Right lobe of liver (tissue), 6 donors: ENCODE measurements around the gene SUSD6. TPM values are rescaled to one million over a fixed set of nuclear protein-coding genes. Genes with fewer than 3 reads are reported as not detected.

Source experiments
- ATAC-seq, 4 donors: fragments of 200-7000 bp; cut with Tn5 transposase; one replicate each; pipeline ENCODE4 v1.9.1; 2020; ENCODE audit warnings: mild to moderate bottlenecking in 4 of 4, moderate library complexity in 4 of 4
- DNase-seq, 3 donors: peaks; one replicate each; pipeline ENCODE4 v3.0.0-alpha.2; 2020
- H3K27ac ChIP-seq, 3 donors: fragments of 200-600 bp; one replicate each; pipeline ENCODE4 v1.8.0; 2022
- H3K27me3 ChIP-seq, 2 donors: fragments of 200-600 bp; one replicate each; pipeline ENCODE4 v1.8.0; 2022
- H3K36me3 ChIP-seq, 4 donors: fragments of 200-600 bp; sonication (generic) in 1 of 4; one replicate each; pipeline versions ENCODE4 v1.5.1 to v1.8.0; 2017 to 2022; ENCODE audit warnings: control low read depth in 1 of 4
- H3K4me1 ChIP-seq, 4 donors: fragments of 200-600 bp; sonication (generic) in 1 of 4; one replicate each; pipeline versions ENCODE4 v1.5.1 to v1.8.0; 2017 to 2022; ENCODE audit warnings: control low read depth in 1 of 4
- H3K4me3 ChIP-seq, 3 donors: fragments of 200-600 bp; one replicate each; pipeline ENCODE4 v1.8.0; 2022
- H3K9me3 ChIP-seq, 4 donors: fragments of 200-600 bp; sonication (generic) in 1 of 4; one replicate each; pipeline versions ENCODE4 v1.5.1 to v1.8.0; 2017 to 2022; ENCODE audit warnings: control low read depth in 1 of 4
- POLR2A ChIP-seq: fragments of 450-650 bp; IDR thresholded peaks from one replicate; pipeline ENCODE4 v1.6.1; 2017; ENCODE audit warnings: antibody characterized with exemption, mild to moderate bottlenecking
- WGBS: methylation state at CpG from one replicate; pipeline ENCODE4 v1.1.6; 2018; ENCODE audit warnings: low coverage, low lambda C conversion rate; ENCODE audit not compliant: insufficient coverage; ENCODE audit errors: missing lambda C conversion rate; 5-methylcytosine and 5-hydroxymethylcytosine counted together
- intact Hi-C, 2 donors: fragments of 100-400 bp; cut with DNase I; formaldehyde crosslinking; loops; one replicate each; pipeline versions ENCODE4 v1.11.2 to v1.14.1; 2022
- long read RNA-seq: library from polyadenylated mRNA; unstranded; transcript quantifications from one replicate; pipeline ENCODE4 v2.0.0, GENCODE V29; 2019
- total RNA-seq, 6 experiments: library from RNA; depleted of rRNA in 2 of 6; stranded (reverse); fragments of >200 nt in 2 of 6; fragmentation: NEBNext Ultra II Directional in 3 of 6; extraction: Animal tissue kit (Norgen Biotek cat#: 25700) in 3 of 6; gene quantifications; one replicate each; pipeline versions ENCODE4 v1.1.0 to v1.2.4, GENCODE V29; 2016 to 2023
- TF ChIP-seq, protein P1 (sequence below), 4 donors: fragments of 200-600 bp in 3 of 4; fragments of 450-650 bp in 1 of 4; IDR thresholded peaks; one replicate each; pipeline versions ENCODE4 v1.5.1 to v1.8.0; 2016 to 2022; ENCODE audit warnings: antibody characterized with exemption in 4 of 4, mild to moderate bottlenecking in 2 of 4
- donor health status: DM: no; HTN: yes; CAD: no.
- donor health status: DM: no; HTN: no; CAD: no.
- donor health status: DM: no; HTN: no; CAD: no.
- donor health status: DM: no; HTN: yes; CAD: no.
- donor health status: DM: no; HTN: yes; CAD: no.

SUSD6 gene, protein sequence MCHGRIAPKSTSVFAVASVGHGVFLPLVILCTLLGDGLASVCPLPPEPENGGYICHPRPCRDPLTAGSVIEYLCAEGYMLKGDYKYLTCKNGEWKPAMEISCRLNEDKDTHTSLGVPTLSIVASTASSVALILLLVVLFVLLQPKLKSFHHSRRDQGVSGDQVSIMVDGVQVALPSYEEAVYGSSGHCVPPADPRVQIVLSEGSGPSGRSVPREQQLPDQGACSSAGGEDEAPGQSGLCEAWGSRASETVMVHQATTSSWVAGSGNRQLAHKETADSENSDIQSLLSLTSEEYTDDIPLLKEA
- total RNA-seq, result 10 to 100 TPM in 5 of 6 experiments, 1 to 10 TPM in 1; 9.6 to 17.4 (median 12.5) TPM
- long read RNA-seq, result 0 reads

DNA sequence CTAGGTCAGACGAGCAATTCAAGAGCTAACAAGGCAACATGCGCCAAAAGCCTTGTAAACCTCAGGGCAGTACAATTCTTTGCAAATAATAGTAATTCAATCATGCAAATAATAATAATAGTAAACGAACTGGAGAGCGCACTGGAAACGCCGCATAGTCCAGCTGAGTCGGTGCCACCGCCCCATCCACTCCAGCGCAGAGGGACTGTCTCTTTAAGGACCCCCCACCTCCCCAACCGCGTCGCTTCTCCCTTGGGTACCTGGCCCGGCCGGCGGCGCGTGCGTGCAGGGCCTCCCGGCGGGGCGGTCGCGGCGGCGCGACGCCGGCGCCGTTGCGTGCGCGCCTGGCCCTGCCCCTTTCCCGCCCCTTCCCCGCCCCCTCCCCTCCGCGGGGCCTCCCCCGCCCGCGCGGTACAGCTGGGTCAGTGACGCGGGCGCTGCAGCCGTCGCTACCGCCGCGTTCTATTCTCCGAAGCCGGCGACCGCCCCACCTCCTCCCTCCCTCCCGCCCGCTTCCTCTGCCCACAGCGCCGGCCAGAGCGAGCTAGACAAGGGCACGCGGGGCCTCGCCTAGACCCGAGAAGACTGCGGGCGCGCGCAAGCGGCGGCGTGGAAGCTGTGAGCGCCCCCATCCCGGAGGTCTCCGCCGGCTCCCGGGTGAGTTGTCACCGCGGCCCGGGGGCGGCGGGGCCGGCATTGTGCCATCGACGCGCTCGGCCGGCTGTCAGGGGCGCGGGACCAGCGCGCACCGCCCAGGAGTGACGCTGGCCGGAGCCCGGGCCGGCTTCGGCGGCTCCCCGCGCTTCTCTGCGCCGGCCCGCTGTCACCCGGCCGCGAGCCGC, at the start of gene SUSD6:
Gene SUSD6 (plus strand): TSS at position 425 of the 842 bp plus-strand sequence. CDS start 46,997 bp downstream, outside the sequence.
- H3K4me3 ChIP-seq, result peak within 1 kb of the TSS; percentile 71 to 77 (median 74)
- intact Hi-C loops, result no loop called here
- DNase-seq (peak; percentile 95 to 96 (median 95)), ATAC-seq (peak; percentile 79 to 89 (median 84))
- H3K9me3 ChIP-seq, result no peaks in the 10 kb centered on the region
- peaks cover 0 to 39% (median 24%) of the 10 kb centered on the region in 4 donors for H3K4me1 ChIP-seq
- H3K27ac ChIP-seq, result peak within 1 kb of the TSS; percentile 93 to 98 (median 95)
- no peaks in the 10 kb centered on the region for H3K36me3 ChIP-seq
- H3K27me3 ChIP-seq, result no peaks in the 10 kb centered on the region
- WGBS, result 0% methylated on average over 14 of the region's 105 CpGs
- peak; percentile 85 for TF ChIP-seq POLR2A
- TF ChIP-seq, protein P1, sequence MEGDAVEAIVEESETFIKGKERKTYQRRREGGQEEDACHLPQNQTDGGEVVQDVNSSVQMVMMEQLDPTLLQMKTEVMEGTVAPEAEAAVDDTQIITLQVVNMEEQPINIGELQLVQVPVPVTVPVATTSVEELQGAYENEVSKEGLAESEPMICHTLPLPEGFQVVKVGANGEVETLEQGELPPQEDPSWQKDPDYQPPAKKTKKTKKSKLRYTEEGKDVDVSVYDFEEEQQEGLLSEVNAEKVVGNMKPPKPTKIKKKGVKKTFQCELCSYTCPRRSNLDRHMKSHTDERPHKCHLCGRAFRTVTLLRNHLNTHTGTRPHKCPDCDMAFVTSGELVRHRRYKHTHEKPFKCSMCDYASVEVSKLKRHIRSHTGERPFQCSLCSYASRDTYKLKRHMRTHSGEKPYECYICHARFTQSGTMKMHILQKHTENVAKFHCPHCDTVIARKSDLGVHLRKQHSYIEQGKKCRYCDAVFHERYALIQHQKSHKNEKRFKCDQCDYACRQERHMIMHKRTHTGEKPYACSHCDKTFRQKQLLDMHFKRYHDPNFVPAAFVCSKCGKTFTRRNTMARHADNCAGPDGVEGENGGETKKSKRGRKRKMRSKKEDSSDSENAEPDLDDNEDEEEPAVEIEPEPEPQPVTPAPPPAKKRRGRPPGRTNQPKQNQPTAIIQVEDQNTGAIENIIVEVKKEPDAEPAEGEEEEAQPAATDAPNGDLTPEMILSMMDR (IDR thresholded peaks at IDR 0.05), result no peak

DNA sequence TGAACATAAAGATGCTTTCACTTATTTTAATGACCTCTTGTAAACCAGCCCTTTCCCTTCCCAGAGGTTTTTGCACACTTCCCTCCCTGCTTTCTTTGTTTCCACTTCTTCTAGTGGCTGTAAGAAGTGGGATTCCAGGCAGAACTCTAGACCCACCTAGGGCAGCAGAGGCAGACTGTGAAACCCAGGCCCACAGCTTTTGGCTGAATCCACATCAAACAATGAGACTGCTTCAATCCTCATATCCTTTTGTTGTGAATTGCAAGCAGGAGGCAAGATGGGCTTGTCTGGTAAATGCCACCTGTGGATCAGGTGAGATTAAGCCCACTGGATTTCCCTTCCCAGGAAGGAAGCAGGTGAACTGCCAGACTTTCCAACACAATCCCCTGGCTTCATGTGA, 49.5 kb upstream of the SUSD6 start:
- no peaks in the 10 kb centered on the region for H3K4me1 ChIP-seq
- ATAC-seq (no peak), DNase-seq (no peak)
- TF ChIP-seq POLR2A, result no peak
- TF ChIP-seq, protein P1 (IDR thresholded peaks at IDR 0.05), result no peak
- intact Hi-C loops, result no loop called here
- H3K4me3 ChIP-seq, result no peak overlapping the region
- H3K27me3 ChIP-seq, result no peaks in the 10 kb centered on the region
- H3K36me3 ChIP-seq, result no peaks in the 10 kb centered on the region
- no peaks in the 10 kb centered on the region for H3K9me3 ChIP-seq
- no peak overlapping the region for H3K27ac ChIP-seq

DNA sequence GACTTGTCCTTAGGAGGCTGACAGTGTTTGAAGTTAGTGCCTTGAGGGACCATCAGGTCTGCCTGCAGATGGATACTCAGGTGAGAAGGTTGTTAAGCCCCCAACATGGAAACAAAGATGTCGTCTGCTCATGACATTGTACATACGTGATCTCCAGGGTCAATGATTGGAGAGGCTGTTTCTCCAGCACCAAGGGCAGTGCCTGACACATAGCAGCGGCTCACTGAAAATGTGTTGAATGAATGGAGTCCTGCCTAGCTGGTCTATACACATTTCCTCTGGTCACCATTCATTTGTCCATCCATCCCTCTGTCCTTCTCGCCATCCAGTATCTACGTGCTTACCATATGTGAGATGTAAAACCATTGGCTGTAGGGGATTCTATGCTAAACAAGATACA, 43.8 kb upstream of the SUSD6 start:
- intact Hi-C loops, result no loop called here
- Histone ChIP-seq H3K4me1 (peaks cover 0 to 11% (median 0%) of the 10 kb centered on the region in 4 donors), H3K27ac (no peak overlapping the region)

DNA sequence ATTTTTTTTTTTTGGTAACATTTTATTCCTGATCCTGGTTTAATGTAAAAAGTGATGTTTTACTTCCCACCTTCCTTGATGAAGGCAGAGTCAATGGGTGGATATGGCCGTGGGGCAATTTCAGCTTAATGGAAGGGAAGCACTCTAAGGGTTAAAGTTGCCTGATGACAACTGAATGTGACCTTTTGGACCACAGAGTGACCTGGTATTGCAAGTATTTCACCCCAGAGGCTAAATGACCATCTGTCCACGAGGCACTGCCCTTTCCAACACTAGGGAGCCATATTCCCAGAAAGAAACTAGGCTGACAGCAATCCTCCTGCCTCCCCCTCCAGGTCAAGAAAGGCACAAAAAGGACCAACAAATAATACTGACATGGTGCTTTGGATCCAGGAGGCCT, 41.5 kb upstream of the SUSD6 start:
- intact Hi-C loops, result loop anchor here (5.0 kb wide), 2 partner anchors 33 to 38 kb away; no protein-coding TSS in a partner anchor
- Histone ChIP-seq H3K9me3 (no peaks in the 10 kb centered on the region), H3K4me1 (peaks cover 0 to 21% (median 0%) of the 10 kb centered on the region in 4 donors), H3K36me3 (no peaks in the 10 kb centered on the region), H3K27ac (no peak overlapping the region), H3K27me3 (peaks cover 0 to 12% of the 10 kb centered on the region in 2 donors), H3K4me3 (no peak overlapping the region)
- 53% methylated on average over 2 of the region's 2 CpGs for WGBS
- no peak for TF ChIP-seq POLR2A
- TF ChIP-seq, protein P1 (IDR thresholded peaks at IDR 0.05), result no peak
- ATAC-seq, result no peak
- no peak for DNase-seq

More for the DNA sequence above, 43.8 kb upstream of the SUSD6 start:
- Histone ChIP-seq H3K27me3 (peaks cover 0 to 8% of the 10 kb centered on the region in 2 donors), H3K36me3 (no peaks in the 10 kb centered on the region), H3K4me3 (no peak overlapping the region), H3K9me3 (no peaks in the 10 kb centered on the region)
- no peak for DNase-seq
- 76% methylated on average over 3 of the region's 5 CpGs for WGBS
- no peak for ATAC-seq
- no peak for TF ChIP-seq POLR2A
- TF ChIP-seq, protein P1 (IDR thresholded peaks at IDR 0.05), result no peak
